ENCODE data around the gene NR5A1. TPM values are rescaled to one million over a fixed set of nuclear protein-coding genes. Genes with fewer than 3 reads are reported as not detected.

Gene NR5A1
- total RNA-seq, 4 donors from 2014 or later: not detected

DNA sequence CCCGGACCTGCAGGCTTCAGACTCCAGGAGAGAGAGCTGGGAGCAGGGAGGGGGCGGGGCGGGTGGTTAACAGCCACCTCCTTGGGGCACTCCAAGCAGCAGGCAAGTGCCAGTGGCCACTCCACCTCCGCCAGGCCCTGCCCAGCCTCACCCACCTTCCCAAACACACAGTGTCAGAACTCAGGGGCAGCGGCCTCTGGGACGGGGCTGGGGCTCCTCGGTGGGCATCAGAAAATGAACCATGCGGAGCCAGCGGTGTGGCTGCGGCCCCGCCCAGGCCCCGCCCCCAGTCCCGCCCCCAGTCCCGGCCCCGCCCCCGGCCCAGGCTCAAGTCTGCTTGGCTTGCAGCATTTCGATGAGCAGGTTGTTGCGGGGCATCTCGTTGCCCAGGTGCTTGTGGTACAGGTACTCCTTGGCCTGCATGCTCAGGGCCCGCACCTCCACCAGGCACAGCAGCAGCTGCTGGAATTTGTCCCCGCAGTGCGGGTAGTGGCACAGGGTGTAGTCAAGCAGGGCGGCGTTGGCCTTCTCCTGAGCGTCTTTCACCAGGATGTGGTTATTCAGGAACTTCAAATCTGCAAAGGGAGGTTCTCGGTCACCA is 24.7 kb downstream of the NR5A1 start:
- DNase-seq: no peak
- intact Hi-C loops (cut with DNase I): no loop called here
- TF ChIP-seq, protein P1, sequence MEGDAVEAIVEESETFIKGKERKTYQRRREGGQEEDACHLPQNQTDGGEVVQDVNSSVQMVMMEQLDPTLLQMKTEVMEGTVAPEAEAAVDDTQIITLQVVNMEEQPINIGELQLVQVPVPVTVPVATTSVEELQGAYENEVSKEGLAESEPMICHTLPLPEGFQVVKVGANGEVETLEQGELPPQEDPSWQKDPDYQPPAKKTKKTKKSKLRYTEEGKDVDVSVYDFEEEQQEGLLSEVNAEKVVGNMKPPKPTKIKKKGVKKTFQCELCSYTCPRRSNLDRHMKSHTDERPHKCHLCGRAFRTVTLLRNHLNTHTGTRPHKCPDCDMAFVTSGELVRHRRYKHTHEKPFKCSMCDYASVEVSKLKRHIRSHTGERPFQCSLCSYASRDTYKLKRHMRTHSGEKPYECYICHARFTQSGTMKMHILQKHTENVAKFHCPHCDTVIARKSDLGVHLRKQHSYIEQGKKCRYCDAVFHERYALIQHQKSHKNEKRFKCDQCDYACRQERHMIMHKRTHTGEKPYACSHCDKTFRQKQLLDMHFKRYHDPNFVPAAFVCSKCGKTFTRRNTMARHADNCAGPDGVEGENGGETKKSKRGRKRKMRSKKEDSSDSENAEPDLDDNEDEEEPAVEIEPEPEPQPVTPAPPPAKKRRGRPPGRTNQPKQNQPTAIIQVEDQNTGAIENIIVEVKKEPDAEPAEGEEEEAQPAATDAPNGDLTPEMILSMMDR (IDR thresholded peaks at IDR 0.05): no peak
- TF ChIP-seq POLR2A (IDR thresholded peaks at IDR 0.05): no peak
- Histone ChIP-seq H3K9me3 (no peaks in the 10 kb centered on the region), H3K4me1 (peaks cover 0 to 9% (median 4%) of the 10 kb centered on the region in 3 donors), H3K27me3 (peaks cover 0 to 99% (median 3%) of the 10 kb centered on the region in 4 donors), H3K4me3 (no peak overlapping the region), H3K36me3 (no peaks in the 10 kb centered on the region), H3K27ac (no peak overlapping the region)
- 86% methylated on average over 6 of the region's 26 CpGs; no CpG with 5 or more reads in 1 of the 2 donors for WGBS, 2 donors

DNA sequence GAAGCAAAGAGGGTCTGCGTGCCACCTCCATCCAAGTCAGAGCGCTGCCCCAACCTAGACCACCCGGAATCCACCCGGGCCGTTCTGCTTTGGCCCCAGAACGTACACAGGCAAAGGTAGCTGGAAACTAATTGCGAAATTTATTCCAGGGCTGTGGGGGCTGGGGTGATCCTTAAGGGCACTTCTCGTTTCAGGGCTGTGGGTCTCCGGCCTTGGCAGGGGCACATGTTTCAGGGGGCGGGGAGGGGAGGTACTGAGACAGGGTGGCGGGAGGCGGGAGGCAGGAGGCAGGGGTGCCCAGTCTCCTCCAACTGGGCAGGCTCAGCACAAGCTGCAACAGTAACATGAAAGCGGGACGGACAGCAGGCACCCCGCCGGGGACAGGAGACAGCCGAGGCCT is 26.1 kb downstream of the NR5A1 start:
- 77% methylated on average over 6 of the region's 17 CpGs; no CpG with 5 or more reads in 1 of the 2 donors for WGBS, 2 donors
- no peaks in the 10 kb centered on the region for H3K9me3 ChIP-seq
- no peaks in the 10 kb centered on the region for H3K36me3 ChIP-seq
- H3K4me3 ChIP-seq: no peak overlapping the region
- H3K27me3 ChIP-seq: peaks cover 2 to 99% (median 6%) of the 10 kb centered on the region in 4 donors
- H3K4me1 ChIP-seq: peaks cover 0 to 11% (median 8%) of the 10 kb centered on the region in 3 donors
- DNase-seq: no peak
- H3K27ac ChIP-seq: no peak overlapping the region
- intact Hi-C loops (cut with DNase I): no loop called here
- no peak for TF ChIP-seq POLR2A (IDR thresholded peaks at IDR 0.05)
- TF ChIP-seq, protein P1 (IDR thresholded peaks at IDR 0.05): no peak

DNA sequence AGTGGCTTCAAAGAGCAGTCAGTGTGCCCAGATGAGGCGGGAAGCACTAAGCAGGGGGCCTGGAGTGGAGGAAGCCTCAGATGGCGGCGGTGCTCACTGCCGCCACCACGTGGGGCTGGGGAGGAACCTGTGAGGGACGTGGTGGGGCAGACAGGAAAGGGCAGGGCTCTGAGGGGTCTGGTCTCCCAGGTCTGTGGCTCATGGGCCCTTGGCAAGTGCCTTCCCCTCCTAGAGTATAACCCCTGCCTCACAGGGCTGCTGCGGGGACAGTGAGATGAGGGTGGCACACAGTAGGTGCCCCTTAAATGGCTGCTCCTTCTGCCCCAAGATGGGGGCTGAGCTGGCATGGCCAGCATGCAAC is 26.6 kb downstream of the NR5A1 start:
- no peak for DNase-seq
- no peak for TF ChIP-seq POLR2A (IDR thresholded peaks at IDR 0.05)
- TF ChIP-seq, protein P1 (IDR thresholded peaks at IDR 0.05): no peak
- WGBS, 2 donors: 9 to 27% methylated on average over 5 to 6 of the region's 7 CpGs
- Histone ChIP-seq H3K27me3 (peaks cover 2 to 99% (median 6%) of the 10 kb centered on the region in 4 donors), H3K4me1 (peaks cover 0 to 11% (median 8%) of the 10 kb centered on the region in 3 donors), H3K36me3 (no peaks in the 10 kb centered on the region), H3K4me3 (no peak overlapping the region), H3K9me3 (no peaks in the 10 kb centered on the region), H3K27ac (no peak overlapping the region)
- intact Hi-C loops (cut with DNase I): no loop called here

DNA sequence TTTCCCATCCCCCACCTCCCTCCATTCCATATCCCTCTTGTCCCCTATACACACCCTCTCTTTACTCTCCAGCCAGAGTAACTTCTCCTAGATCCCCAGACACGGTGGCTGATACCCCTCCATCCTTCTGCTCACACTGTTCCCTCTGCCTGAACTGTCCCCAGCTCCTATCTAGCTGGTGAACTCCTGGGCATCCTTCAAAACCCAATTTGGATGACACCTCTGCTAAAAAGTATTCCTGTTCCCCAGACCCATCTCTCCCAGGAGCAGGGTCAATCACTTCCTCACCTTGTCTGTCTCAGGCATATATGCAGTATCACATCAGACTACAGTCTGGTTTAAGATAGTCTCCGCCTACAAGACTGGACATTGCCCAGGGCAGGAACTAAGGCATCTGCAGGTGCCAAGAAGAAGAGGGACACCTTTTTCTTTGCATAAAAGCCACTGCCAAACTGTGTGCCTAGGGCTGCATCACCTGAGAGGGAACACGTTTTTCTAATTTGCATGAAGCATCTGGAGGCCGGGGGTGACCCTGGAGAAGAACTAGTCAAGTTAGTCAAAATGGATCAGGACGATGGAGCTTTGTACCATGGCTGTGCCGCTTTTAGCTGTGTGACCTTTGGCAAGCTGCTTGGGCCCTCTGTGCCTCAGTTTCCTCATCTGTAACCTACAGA is 27.1 kb downstream of the NR5A1 start:
- TF ChIP-seq POLR2A (IDR thresholded peaks at IDR 0.05): no peak
- TF ChIP-seq, protein P1 (IDR thresholded peaks at IDR 0.05): no peak
- H3K4me3 ChIP-seq: no peak overlapping the region
- H3K9me3 ChIP-seq: no peaks in the 10 kb centered on the region
- WGBS, 2 donors: 62 to 63% methylated on average over 6 of the region's 6 CpGs
- DNase-seq: no peak
- peaks cover 0 to 11% (median 8%) of the 10 kb centered on the region in 3 donors for H3K4me1 ChIP-seq
- H3K36me3 ChIP-seq: no peaks in the 10 kb centered on the region
- H3K27me3 ChIP-seq: peaks cover 2 to 99% (median 6%) of the 10 kb centered on the region in 4 donors
- intact Hi-C loops (cut with DNase I): no loop called here
- no peak overlapping the region for H3K27ac ChIP-seq

DNA sequence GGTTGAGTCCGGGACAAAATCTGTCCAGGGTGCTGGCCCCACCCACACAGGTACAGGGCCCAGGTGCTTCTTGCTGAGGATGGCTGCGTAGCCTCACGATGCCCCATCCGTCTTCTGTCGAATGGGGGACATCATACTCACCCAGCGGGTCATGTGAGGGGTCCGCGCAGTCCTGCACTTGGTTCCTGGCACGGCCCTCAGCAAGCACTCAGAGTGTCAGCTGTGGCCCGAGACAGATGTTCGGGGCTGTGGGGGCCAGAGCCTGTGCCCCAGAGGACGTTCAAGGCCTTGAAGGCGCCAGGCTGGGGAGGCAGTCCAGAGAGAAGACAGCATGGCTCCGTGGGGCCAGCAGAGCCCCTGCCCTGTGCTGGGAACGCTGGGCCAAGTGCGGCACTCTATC is 27.8 kb downstream of the NR5A1 start:
- intact Hi-C loops (cut with DNase I): no loop called here
- no peak for DNase-seq
- peaks cover 0 to 11% (median 8%) of the 10 kb centered on the region in 3 donors for H3K4me1 ChIP-seq
- no peak overlapping the region for H3K4me3 ChIP-seq
- H3K9me3 ChIP-seq: no peaks in the 10 kb centered on the region
- peaks cover 2 to 99% (median 6%) of the 10 kb centered on the region in 4 donors for H3K27me3 ChIP-seq
- WGBS, 2 donors: 80 to 86% methylated on average over 1 of the region's 16 CpGs
- no peaks in the 10 kb centered on the region for H3K36me3 ChIP-seq
- TF ChIP-seq, protein P1 (IDR thresholded peaks at IDR 0.05): no peak
- TF ChIP-seq POLR2A (IDR thresholded peaks at IDR 0.05): no peak
- H3K27ac ChIP-seq: no peak overlapping the region
